Measurements from ENCODE around the gene PRKAG1.
A peak's percentile ranks its signal among the peaks of the same experiment; 100 is the strongest.

DNA sequence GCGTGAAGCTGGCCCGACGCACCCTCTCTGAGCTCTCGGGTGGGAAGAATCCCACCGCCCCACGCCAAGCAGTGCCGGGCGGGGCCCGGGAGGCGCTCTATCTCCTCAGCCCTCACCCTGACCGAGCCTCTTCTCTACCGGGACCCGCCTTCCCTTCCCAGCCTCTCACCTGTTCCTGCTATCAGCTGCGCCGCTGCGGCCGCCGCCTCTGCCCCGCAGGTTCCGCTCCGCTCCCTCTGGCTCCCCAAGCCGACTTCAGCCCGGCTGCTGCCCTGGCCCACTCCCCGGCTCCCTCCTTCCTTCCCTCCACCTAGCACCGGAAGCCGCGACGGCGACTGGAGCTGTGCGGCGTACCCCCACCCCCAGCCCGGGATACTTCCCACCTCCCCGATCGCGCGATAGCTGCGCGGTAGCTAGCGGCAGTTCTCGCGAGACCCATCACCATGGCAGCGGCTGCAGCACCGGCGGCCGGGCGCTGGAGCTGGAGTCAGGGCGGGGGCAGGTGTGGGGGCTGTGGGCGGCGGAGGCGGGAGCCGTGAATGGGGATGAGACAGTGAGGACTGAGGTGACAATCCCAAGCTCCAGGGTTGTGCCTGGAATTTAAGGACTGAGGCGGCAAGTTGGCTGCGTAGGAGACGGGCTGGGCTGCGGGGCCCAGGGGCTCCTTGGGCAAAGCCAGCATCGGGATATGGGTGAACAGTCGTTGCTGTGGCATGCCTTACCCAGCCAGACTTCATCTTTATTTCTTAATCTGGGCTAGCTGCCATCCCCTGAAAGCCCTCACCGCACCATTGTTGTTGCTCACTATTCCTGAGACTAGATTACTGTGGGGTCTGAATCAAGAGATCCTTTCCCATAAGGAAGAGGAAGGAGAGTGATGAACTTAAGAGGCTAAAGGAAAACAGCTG lies 61.2 kb downstream of the PRKAG1 start, which contains the start of gene ARF3:
- TF ChIP-seq, protein P1, sequence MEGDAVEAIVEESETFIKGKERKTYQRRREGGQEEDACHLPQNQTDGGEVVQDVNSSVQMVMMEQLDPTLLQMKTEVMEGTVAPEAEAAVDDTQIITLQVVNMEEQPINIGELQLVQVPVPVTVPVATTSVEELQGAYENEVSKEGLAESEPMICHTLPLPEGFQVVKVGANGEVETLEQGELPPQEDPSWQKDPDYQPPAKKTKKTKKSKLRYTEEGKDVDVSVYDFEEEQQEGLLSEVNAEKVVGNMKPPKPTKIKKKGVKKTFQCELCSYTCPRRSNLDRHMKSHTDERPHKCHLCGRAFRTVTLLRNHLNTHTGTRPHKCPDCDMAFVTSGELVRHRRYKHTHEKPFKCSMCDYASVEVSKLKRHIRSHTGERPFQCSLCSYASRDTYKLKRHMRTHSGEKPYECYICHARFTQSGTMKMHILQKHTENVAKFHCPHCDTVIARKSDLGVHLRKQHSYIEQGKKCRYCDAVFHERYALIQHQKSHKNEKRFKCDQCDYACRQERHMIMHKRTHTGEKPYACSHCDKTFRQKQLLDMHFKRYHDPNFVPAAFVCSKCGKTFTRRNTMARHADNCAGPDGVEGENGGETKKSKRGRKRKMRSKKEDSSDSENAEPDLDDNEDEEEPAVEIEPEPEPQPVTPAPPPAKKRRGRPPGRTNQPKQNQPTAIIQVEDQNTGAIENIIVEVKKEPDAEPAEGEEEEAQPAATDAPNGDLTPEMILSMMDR (IDR thresholded peaks at IDR 0.05; ENCODE audit: poor library complexity, severe bottlenecking) = peak; percentile 37
- TF ChIP-seq EZH2 (IDR thresholded peaks at IDR 0.05; ENCODE audit: borderline replicate concordance, insufficient read depth, low read length, poor library complexity, severe bottlenecking) (no peak), RAD21 (conservative IDR thresholded peaks at IDR 0.05) (no peak), EP300 (conservative IDR thresholded peaks at IDR 0.05; ENCODE audit: poor library complexity, severe bottlenecking) (no peak), MXI1 (conservative IDR thresholded peaks at IDR 0.05; ENCODE audit: poor library complexity, severe bottlenecking) (peak; percentile 72), POLR2AphosphoS5 (IDR thresholded peaks at IDR 0.05) (peak; percentile 96), TAF1 (IDR thresholded peaks at IDR 0.05; ENCODE audit: low read depth) (peak; percentile 88), SMC3 (conservative IDR thresholded peaks at IDR 0.05; ENCODE audit: poor library complexity) (no peak)
- TF ChIP-seq, protein P2, sequence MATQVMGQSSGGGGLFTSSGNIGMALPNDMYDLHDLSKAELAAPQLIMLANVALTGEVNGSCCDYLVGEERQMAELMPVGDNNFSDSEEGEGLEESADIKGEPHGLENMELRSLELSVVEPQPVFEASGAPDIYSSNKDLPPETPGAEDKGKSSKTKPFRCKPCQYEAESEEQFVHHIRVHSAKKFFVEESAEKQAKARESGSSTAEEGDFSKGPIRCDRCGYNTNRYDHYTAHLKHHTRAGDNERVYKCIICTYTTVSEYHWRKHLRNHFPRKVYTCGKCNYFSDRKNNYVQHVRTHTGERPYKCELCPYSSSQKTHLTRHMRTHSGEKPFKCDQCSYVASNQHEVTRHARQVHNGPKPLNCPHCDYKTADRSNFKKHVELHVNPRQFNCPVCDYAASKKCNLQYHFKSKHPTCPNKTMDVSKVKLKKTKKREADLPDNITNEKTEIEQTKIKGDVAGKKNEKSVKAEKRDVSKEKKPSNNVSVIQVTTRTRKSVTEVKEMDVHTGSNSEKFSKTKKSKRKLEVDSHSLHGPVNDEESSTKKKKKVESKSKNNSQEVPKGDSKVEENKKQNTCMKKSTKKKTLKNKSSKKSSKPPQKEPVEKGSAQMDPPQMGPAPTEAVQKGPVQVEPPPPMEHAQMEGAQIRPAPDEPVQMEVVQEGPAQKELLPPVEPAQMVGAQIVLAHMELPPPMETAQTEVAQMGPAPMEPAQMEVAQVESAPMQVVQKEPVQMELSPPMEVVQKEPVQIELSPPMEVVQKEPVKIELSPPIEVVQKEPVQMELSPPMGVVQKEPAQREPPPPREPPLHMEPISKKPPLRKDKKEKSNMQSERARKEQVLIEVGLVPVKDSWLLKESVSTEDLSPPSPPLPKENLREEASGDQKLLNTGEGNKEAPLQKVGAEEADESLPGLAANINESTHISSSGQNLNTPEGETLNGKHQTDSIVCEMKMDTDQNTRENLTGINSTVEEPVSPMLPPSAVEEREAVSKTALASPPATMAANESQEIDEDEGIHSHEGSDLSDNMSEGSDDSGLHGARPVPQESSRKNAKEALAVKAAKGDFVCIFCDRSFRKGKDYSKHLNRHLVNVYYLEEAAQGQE (IDR thresholded peaks at IDR 0.05; ENCODE audit: borderline replicate concordance) = peak; percentile 83
